WTC11 (cell line): ENCODE data around the gene CLEC16A. TPM values are rescaled to one million over a fixed set of nuclear protein-coding genes. Genes with fewer than 3 reads are reported as not detected.

Source experiments
- ATAC-seq: fragments of 200-7000 bp; cut with Tn5 transposase; 2 replicates; pipeline ENCODE4 v1.10.0; 2021; ENCODE audit warnings: mild to moderate bottlenecking, moderate library complexity
- CTCF ChIA-PET: fragments of 300-600 bp; sonication (Branson Sonifier 250); formaldehyde crosslinking; loops from one replicate; lab custom pipeline; 2021; ENCODE audit warnings: antibody characterized with exemption; lab: Charles Lee
- POLR2A ChIA-PET: fragments of 350-600 bp; sonication (Branson Sonifier 250); formaldehyde crosslinking; loops from one replicate; lab custom pipeline; 2021; ENCODE audit warnings: antibody characterized with exemption; lab: Charles Lee
- DNase-seq: peaks from one replicate; pipeline ENCODE4 v3.0.0; 2021; ENCODE audit warnings: low spot score
- H3K27ac Mint-ChIP-seq: 2 replicates; pipeline ENCODE4 v1.8.0; 2021; ENCODE audit warnings: mixed read lengths
- H3K27me3 Mint-ChIP-seq: 2 replicates; pipeline ENCODE4 v1.8.0; 2021; ENCODE audit warnings: low read depth, mild to moderate bottlenecking, moderate library complexity, mixed read lengths
- H3K36me3 Mint-ChIP-seq: 2 replicates; pipeline ENCODE4 v1.8.0; 2021; ENCODE audit warnings: mixed read lengths
- H3K4me1 Mint-ChIP-seq: 2 replicates; pipeline ENCODE4 v1.8.0; 2022; ENCODE audit warnings: mixed read lengths
- H3K4me3 Mint-ChIP-seq: 2 replicates; pipeline ENCODE4 v1.8.0; 2021; ENCODE audit warnings: mild to moderate bottlenecking, moderate library complexity, mixed read lengths
- H3K9me3 Mint-ChIP-seq: 2 replicates; pipeline ENCODE4 v1.8.0; 2021; ENCODE audit warnings: mixed read lengths
- ATF3 ChIP-seq: sonication (generic); formaldehyde crosslinking; conservative IDR thresholded peaks from 2 replicates; pipeline ENCODE4 v1.8.1; 2022; ENCODE audit warnings: mild to moderate bottlenecking, missing genetic modification reagents
- ATF6 ChIP-seq: sonication (generic); formaldehyde crosslinking; IDR thresholded peaks from 2 replicates; pipeline ENCODE4 v1.8.1; 2023; ENCODE audit warnings: mild to moderate bottlenecking, missing genetic modification reagents
- FOXJ3 ChIP-seq: sonication (generic); formaldehyde crosslinking; IDR thresholded peaks from 2 replicates; pipeline ENCODE4 v1.9.0; 2021; ENCODE audit warnings: missing genetic modification reagents, mild to moderate bottlenecking, borderline replicate concordance
- FOXP1 ChIP-seq: sonication (generic); formaldehyde crosslinking; IDR thresholded peaks from 2 replicates; pipeline ENCODE4 v1.8.0; 2022; ENCODE audit warnings: missing genetic modification reagents, mild to moderate bottlenecking, moderate library complexity, borderline replicate concordance
- GABPB1 ChIP-seq: sonication (generic); formaldehyde crosslinking; IDR thresholded peaks from 2 replicates; pipeline ENCODE4 v1.8.1; 2023; ENCODE audit warnings: mild to moderate bottlenecking, missing genetic modification reagents
- IRF2 ChIP-seq: sonication (generic); formaldehyde crosslinking; IDR thresholded peaks from 2 replicates; pipeline ENCODE4 v1.8.0; 2022; ENCODE audit warnings: low read depth, missing genetic modification reagents, borderline replicate concordance
- KAT7 ChIP-seq: sonication (generic); formaldehyde crosslinking; IDR thresholded peaks from 2 replicates; pipeline ENCODE4 v1.8.1; 2023; ENCODE audit warnings: missing genetic modification reagents, mild to moderate bottlenecking, borderline replicate concordance
- MYBL2 ChIP-seq: sonication (generic); formaldehyde crosslinking; IDR thresholded peaks from 2 replicates; pipeline ENCODE4 v1.8.1; 2023; ENCODE audit warnings: mild to moderate bottlenecking, moderate library complexity, missing genetic modification reagents
- NFYB ChIP-seq: sonication (generic); formaldehyde crosslinking; conservative IDR thresholded peaks from 2 replicates; pipeline ENCODE4 v1.8.0; 2022; ENCODE audit warnings: low read depth, missing genetic modification reagents
- ZNF121 ChIP-seq: sonication (generic); formaldehyde crosslinking; IDR thresholded peaks from 2 replicates; pipeline ENCODE4 v1.8.0; 2023; ENCODE audit warnings: missing genetic modification reagents
- ZNF219 ChIP-seq: sonication (generic); formaldehyde crosslinking; IDR thresholded peaks from 2 replicates; pipeline ENCODE4 v1.8.0; 2023; ENCODE audit warnings: missing genetic modification reagents, mild to moderate bottlenecking, borderline replicate concordance
- ZNF671 ChIP-seq: fragments of 250-450 bp; sonication (Bioruptor Pico); IDR thresholded peaks from 2 replicates; pipeline ENCODE4 v1.8.0; 2021; ENCODE audit warnings: mild to moderate bottlenecking
- total RNA-seq: library from RNA; stranded (reverse); gene quantifications from 3 replicates; pipeline ENCODE4 v1.2.3, GENCODE V29; 2021
- TF ChIP-seq, protein P1 (sequence below): sonication (generic); formaldehyde crosslinking; IDR thresholded peaks from 2 replicates; pipeline ENCODE4 v1.8.1; 2022; ENCODE audit warnings: low read depth, missing genetic modification reagents, borderline replicate concordance
- TF ChIP-seq, protein P2 (sequence below): sonication (generic); formaldehyde crosslinking; IDR thresholded peaks from 2 replicates; pipeline ENCODE4 v1.8.0; 2022; ENCODE audit warnings: missing genetic modification reagents
- TF ChIP-seq, protein P3 (sequence below): sonication (generic); formaldehyde crosslinking; IDR thresholded peaks from 2 replicates; pipeline ENCODE4 v1.8.0; 2022; ENCODE audit warnings: mild to moderate bottlenecking, missing genetic modification reagents

Gene CLEC16A
- total RNA-seq, 1 experiment from 2014 or later, result 14.4 TPM

DNA sequence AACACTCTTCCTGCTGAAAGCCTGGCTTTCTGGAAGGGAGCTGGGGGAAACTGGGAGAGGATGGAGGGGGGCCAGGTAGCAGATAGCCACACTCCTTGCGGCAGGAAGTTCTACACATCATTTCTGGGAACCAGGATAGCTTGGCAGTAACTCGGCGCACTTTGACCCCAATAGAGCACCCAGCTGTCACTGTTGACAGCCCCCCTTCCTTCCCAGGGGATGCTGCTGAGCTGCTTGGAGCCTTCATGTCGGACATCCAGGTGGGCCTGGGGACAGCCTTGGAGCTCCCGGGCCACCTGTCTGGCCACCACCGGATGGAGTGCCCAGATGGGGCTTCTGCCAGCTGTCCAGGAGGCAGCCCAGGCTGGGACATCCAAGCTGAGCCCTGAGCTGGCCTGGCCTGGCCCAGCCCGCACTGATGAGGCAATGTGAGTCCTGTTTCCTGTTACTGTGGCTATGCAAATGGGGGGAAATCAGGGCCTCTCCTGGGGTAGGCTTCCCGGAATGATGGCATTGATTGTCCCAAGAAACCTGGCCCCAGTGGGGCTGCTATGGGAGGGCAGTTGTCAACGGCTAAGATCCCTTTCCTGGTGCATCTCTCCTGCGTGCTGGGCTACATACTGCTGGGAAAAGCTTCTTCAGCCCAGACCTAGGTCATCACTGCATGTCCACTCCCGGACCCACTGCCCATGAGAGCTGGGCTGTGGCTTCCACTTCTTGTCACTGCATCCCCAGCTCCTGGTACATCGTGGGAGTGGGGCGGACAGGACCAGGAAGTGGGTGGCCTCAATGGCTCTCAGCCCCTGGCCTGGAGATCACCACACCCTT, 261.6 kb downstream of the CLEC16A start:
- Mint-ChIP-seq H3K9me3 (peaks cover 12% of the 10 kb centered on the region), H3K36me3 (peaks cover 2% of the 10 kb centered on the region; the same call in 1 of the 2 replicates), H3K27me3 (no peaks in the 10 kb centered on the region; the same call in 1 of the 2 replicates), H3K27ac (no peak overlapping the region), H3K4me3 (no peak overlapping the region), H3K4me1 (peaks cover 33% of the 10 kb centered on the region)
- TF ChIP-seq ZNF671 (CRISPR knock-in tag) (no peak), IRF2 (CRISPR knock-in tag) (no peak), GABPB1 (CRISPR knock-in tag) (peak; percentile 74), ZNF121 (CRISPR knock-in tag) (peak; percentile 39), KAT7 (no peak), ATF3 (no peak), FOXP1 (CRISPR knock-in tag) (no peak), ATF6 (no peak)
- TF ChIP-seq, protein P1, sequence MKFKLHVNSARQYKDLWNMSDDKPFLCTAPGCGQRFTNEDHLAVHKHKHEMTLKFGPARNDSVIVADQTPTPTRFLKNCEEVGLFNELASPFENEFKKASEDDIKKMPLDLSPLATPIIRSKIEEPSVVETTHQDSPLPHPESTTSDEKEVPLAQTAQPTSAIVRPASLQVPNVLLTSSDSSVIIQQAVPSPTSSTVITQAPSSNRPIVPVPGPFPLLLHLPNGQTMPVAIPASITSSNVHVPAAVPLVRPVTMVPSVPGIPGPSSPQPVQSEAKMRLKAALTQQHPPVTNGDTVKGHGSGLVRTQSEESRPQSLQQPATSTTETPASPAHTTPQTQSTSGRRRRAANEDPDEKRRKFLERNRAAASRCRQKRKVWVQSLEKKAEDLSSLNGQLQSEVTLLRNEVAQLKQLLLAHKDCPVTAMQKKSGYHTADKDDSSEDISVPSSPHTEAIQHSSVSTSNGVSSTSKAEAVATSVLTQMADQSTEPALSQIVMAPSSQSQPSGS (CRISPR knock-in tag), result no peak
- TF ChIP-seq, protein P2, sequence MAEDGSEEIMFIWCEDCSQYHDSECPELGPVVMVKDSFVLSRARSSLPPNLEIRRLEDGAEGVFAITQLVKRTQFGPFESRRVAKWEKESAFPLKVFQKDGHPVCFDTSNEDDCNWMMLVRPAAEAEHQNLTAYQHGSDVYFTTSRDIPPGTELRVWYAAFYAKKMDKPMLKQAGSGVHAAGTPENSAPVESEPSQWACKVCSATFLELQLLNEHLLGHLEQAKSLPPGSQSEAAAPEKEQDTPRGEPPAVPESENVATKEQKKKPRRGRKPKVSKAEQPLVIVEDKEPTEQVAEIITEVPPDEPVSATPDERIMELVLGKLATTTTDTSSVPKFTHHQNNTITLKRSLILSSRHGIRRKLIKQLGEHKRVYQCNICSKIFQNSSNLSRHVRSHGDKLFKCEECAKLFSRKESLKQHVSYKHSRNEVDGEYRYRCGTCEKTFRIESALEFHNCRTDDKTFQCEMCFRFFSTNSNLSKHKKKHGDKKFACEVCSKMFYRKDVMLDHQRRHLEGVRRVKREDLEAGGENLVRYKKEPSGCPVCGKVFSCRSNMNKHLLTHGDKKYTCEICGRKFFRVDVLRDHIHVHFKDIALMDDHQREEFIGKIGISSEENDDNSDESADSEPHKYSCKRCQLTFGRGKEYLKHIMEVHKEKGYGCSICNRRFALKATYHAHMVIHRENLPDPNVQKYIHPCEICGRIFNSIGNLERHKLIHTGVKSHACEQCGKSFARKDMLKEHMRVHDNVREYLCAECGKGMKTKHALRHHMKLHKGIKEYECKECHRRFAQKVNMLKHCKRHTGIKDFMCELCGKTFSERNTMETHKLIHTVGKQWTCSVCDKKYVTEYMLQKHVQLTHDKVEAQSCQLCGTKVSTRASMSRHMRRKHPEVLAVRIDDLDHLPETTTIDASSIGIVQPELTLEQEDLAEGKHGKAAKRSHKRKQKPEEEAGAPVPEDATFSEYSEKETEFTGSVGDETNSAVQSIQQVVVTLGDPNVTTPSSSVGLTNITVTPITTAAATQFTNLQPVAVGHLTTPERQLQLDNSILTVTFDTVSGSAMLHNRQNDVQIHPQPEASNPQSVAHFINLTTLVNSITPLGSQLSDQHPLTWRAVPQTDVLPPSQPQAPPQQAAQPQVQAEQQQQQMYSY (CRISPR knock-in tag), result no peak
- ChIA-PET CTCF (interaction anchor here (0.6 to 2.5 kb wide), 8 partner anchors 12 to 336 kb away, joined by 3 to 10 read pairs (median 5); no protein-coding TSS in a partner anchor), POLR2A (interaction anchor here (0.5 to 2.3 kb wide), 2 partner anchors 50 to 110 kb away, joined by 4 to 9 read pairs; partner anchors contain the start of gene SOCS1)
- DNase-seq, result no peak
- ATAC-seq, result peak; percentile 54

GRCh38 chr16:11207646-11208045, 263.3 kb downstream of the CLEC16A start:
- Mint-ChIP-seq H3K4me1 (peaks cover 17% of the 10 kb centered on the region), H3K9me3 (peaks cover 12% of the 10 kb centered on the region), H3K27me3 (no peaks in the 10 kb centered on the region; the same call in 1 of the 2 replicates), H3K27ac (no peak overlapping the region), H3K4me3 (no peak overlapping the region), H3K36me3 (peaks cover 2% of the 10 kb centered on the region; the same call in 1 of the 2 replicates)
- ATAC-seq (no peak), DNase-seq (no peak)
- TF ChIP-seq MYBL2 (CRISPR knock-in tag) (no peak), ZNF219 (CRISPR knock-in tag) (no peak), FOXJ3 (CRISPR knock-in tag) (no peak), NFYB (CRISPR knock-in tag) (peak; percentile 46; the same call in 1 of the 2 replicates)
- TF ChIP-seq, protein P3, sequence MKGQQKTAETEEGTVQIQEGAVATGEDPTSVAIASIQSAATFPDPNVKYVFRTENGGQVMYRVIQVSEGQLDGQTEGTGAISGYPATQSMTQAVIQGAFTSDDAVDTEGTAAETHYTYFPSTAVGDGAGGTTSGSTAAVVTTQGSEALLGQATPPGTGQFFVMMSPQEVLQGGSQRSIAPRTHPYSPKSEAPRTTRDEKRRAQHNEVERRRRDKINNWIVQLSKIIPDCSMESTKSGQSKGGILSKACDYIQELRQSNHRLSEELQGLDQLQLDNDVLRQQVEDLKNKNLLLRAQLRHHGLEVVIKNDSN (CRISPR knock-in tag), result 0 out of 2 replicates have a peak, but pooled peaks have one; percentile 17
- POLR2A ChIA-PET, result no interaction called here
- CTCF ChIA-PET, result interaction anchor here (1.4 to 2.5 kb wide), 2 partner anchors 11 to 164 kb away, joined by 4 to 9 read pairs; no protein-coding TSS in a partner anchor
